Thyroid gland (tissue), 4 donors: ENCODE data around the gene KPNA5. TPM values are rescaled to one million over a fixed set of nuclear protein-coding genes. Genes with fewer than 3 reads are reported as not detected.
"Not testable (repeated sequence)": the region's sequence is repeated elsewhere in the genome, so short reads cannot be mapped to it uniquely, and the experiment has no call there.

Experiments
- DNase-seq, 2 donors: peaks; one replicate each; pipeline ENCODE4 v3.0.0-alpha.2; 2019
- H3K27ac ChIP-seq, 3 donors: fragments of 200-600 bp; sonication (generic); 1 replicate in 2 of 3; 2 replicates in 1 of 3; pipeline ENCODE4 v1.5.1; 2016 to 2019; ENCODE audit warnings: mild to moderate bottlenecking in 1 of 3, moderate library complexity in 1 of 3
- H3K27me3 ChIP-seq: fragments of 200-600 bp; sonication (generic); one replicate; pipeline ENCODE4 v1.5.1; 2019
- H3K36me3 ChIP-seq, 2 donors: fragments of 200-600 bp; sonication (generic); one replicate each; pipeline ENCODE4 v1.5.1; 2016 to 2019
- H3K4me1 ChIP-seq, 2 donors: fragments of 200-600 bp; sonication (generic); one replicate each; pipeline ENCODE4 v1.5.1; 2017 to 2019
- H3K4me3 ChIP-seq, 3 donors: fragments of 200-600 bp; sonication (generic); replicated peaks in 1 of 3; 1 replicate in 2 of 3; 2 replicates in 1 of 3; pipeline ENCODE4 v1.5.1; 2016; ENCODE audit warnings: mild to moderate bottlenecking in 1 of 3
- H3K9me3 ChIP-seq: fragments of 200-600 bp; sonication (generic); one replicate; pipeline ENCODE4 v1.5.1; 2017
- POLR2A ChIP-seq, 2 donors: fragments of 450-650 bp; IDR thresholded peaks; one replicate each; pipeline ENCODE4 v1.6.1; 2017; ENCODE audit warnings: antibody characterized with exemption in 2 of 2, mild to moderate bottlenecking in 2 of 2, moderate library complexity in 1 of 2
- WGBS, 2 donors: methylation state at CpG; one replicate each; pipeline ENCODE4 v1.1.5; 2017; 5-methylcytosine and 5-hydroxymethylcytosine counted together
- intact Hi-C: fragments of 100-400 bp; cut with DNase I; formaldehyde crosslinking; loops from one replicate; pipeline ENCODE4 v1.15.1; 2023
- total RNA-seq, 4 donors: library from RNA; depleted of rRNA; stranded (reverse); fragments of >200 nt; gene quantifications; one replicate each; pipeline ENCODE4 v1.2.3, GENCODE V29; 2016
- TF ChIP-seq, protein P1 (sequence below), 6 experiments: fragments of 200-600 bp in 3 of 6; fragments of 450-650 bp in 3 of 6; sonication (generic) in 3 of 6; IDR thresholded peaks; one replicate each; pipeline ENCODE4 v1.5.1; 2016 to 2019; ENCODE audit warnings: antibody characterized with exemption in 6 of 6, mild to moderate bottlenecking in 2 of 6, inconsistent platforms in 1 of 6, moderate library complexity in 1 of 6

The KPNA5 gene
- total RNA-seq, 4 donors from 2014 or later: 17.7 to 26.1 (median 22.4) TPM

DNA sequence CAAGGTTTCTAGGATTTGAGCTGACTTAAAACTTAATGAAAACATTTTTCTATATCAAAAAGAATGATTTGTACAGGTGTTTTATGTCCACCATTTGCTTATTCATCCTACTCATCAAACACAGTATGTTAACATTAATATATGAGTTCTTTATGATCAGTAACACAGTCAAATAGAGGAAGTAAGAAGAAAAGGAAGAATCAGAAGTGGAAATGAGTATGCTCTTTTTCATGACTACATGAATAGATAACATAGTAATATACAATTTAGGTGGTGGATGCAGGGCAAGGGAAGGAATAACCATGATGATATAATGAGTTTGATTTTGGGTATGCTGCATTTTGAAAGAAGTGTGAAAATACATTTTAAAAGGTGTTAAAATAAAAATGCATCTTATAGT lies 16.5 kb downstream of the KPNA5 start:
- no peaks in the 10 kb centered on the region for H3K9me3 ChIP-seq
- no peak overlapping the region for H3K4me3 ChIP-seq
- TF ChIP-seq POLR2A (IDR thresholded peaks at IDR 0.05): no peak
- DNase-seq: no peak
- H3K4me1 ChIP-seq: peaks cover 0 to 13% of the 10 kb centered on the region in 2 donors
- intact Hi-C loops: no loop called here
- no peaks in the 10 kb centered on the region for H3K36me3 ChIP-seq
- H3K27ac ChIP-seq: no peak overlapping the region
- no peaks in the 10 kb centered on the region for H3K27me3 ChIP-seq

DNA sequence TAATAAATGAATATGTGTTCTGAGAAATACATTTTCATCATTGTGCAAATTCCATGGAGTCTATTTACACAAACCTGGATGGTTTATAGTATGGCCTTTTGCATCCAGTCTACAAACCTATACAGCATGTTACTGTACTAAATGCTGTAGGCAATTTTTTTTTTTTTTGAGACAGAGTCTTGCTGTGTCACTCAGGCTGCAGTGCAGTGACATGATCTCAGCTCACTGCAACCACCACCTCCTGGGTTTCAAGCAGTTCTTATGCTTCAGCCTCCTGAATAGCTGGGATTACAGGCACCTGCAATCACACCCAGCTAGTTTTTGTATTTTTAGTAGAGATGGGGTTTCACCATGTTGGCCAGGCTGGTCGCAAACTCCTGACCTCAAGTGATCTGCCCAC lies 22.9 kb downstream of the KPNA5 start:
- DNase-seq, H3K9me3 ChIP-seq, H3K27me3 ChIP-seq, H3K27ac ChIP-seq, H3K36me3 ChIP-seq, H3K4me3 ChIP-seq, intact Hi-C loops: not testable (repeated sequence)
- 64 to 69% methylated on average over 1 of the region's 1 CpG for WGBS, 2 donors
- H3K4me1 ChIP-seq: peaks cover 0 to 16% of the 10 kb centered on the region in 2 donors

DNA sequence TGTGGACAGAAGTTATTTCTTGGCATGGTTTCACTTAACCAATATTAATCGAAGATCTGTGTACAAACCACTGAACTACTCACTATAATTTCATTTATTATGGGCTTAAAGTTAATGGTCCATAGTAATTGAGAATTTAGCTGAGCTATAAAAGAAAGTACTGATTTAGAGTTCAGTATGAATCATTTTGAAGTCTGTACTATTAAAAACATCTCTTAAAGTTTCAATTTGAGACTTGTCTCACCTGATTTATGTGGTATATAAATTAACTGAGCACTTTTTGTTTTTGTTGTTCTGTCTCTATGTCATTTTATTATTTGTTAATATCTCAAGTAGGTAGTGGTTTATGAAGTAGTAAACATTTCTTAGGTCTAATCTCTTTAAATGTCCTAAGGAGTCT lies 24.9 kb downstream of the KPNA5 start:
- Histone ChIP-seq H3K9me3 (no peaks in the 10 kb centered on the region), H3K4me3 (no peak overlapping the region), H3K27me3 (no peaks in the 10 kb centered on the region), H3K36me3 (peaks cover 0 to 5% of the 10 kb centered on the region in 2 donors), H3K27ac (no peak overlapping the region), H3K4me1 (peaks cover 0 to 16% of the 10 kb centered on the region in 2 donors)
- intact Hi-C loops: no loop called here
- WGBS, 2 donors: 90 to 91% methylated on average over 1 of the region's 1 CpG
- TF ChIP-seq, protein P1, sequence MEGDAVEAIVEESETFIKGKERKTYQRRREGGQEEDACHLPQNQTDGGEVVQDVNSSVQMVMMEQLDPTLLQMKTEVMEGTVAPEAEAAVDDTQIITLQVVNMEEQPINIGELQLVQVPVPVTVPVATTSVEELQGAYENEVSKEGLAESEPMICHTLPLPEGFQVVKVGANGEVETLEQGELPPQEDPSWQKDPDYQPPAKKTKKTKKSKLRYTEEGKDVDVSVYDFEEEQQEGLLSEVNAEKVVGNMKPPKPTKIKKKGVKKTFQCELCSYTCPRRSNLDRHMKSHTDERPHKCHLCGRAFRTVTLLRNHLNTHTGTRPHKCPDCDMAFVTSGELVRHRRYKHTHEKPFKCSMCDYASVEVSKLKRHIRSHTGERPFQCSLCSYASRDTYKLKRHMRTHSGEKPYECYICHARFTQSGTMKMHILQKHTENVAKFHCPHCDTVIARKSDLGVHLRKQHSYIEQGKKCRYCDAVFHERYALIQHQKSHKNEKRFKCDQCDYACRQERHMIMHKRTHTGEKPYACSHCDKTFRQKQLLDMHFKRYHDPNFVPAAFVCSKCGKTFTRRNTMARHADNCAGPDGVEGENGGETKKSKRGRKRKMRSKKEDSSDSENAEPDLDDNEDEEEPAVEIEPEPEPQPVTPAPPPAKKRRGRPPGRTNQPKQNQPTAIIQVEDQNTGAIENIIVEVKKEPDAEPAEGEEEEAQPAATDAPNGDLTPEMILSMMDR (IDR thresholded peaks at IDR 0.05): no peak
- no peak for TF ChIP-seq POLR2A (IDR thresholded peaks at IDR 0.05)
- no peak for DNase-seq

DNA sequence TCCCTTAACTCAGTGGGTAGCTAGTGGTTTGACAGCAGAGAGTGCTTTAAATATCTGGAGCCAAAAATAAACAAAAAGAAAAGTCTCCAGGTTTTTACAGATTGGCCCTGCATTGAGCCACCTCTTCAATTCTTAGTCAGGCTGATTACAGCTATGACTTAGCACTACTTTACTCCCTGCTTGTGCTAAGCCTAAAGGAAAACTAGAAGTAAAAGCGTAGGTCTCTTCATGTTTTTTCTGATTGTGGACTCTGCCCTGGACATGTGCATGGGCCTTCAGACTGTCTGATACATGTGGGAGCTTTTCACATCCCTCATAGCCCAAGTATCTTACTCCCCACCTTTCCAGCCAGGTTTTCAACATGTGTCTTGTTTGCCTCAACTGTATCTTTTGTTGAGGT lies 33.3 kb downstream of the KPNA5 start:
- H3K36me3 ChIP-seq: peaks cover 4 to 31% of the 10 kb centered on the region in 2 donors
- WGBS, 2 donors: 87 to 96% methylated on average over 1 of the region's 1 CpG
- H3K27ac ChIP-seq: no peak overlapping the region
- DNase-seq: no peak
- no peak overlapping the region for H3K4me3 ChIP-seq
- no peaks in the 10 kb centered on the region for H3K27me3 ChIP-seq
- no peaks in the 10 kb centered on the region for H3K9me3 ChIP-seq
- no peak for TF ChIP-seq POLR2A (IDR thresholded peaks at IDR 0.05)
- TF ChIP-seq, protein P1 (IDR thresholded peaks at IDR 0.05): no peak
- no peaks in the 10 kb centered on the region for H3K4me1 ChIP-seq
- intact Hi-C loops: no loop called here

DNA sequence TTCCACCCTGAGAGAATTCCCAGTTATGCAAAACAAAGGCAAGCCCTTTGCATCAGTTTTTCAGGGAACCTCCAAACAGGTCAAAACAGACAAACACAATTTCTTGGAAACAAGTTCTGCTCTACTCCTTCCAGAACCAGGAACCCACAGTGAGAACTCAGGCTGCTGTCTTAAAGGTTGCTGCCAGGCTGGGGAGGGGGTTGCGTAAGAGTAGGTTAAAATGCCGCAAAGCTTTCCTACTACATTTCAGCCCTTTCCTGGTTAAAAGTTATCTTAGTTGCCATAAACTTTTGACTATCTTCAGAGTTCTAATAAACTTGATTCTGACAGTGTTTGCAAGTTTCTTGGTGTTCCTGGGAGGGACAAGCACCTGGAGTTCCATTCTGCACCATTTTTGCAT lies 33.8 kb downstream of the KPNA5 start:
- Histone ChIP-seq H3K4me1 (no peaks in the 10 kb centered on the region), H3K27me3 (no peaks in the 10 kb centered on the region), H3K27ac (no peak overlapping the region), H3K4me3 (no peak overlapping the region), H3K9me3 (no peaks in the 10 kb centered on the region), H3K36me3 (peaks cover 4 to 31% of the 10 kb centered on the region in 2 donors)
- no peak for TF ChIP-seq POLR2A (IDR thresholded peaks at IDR 0.05)
- TF ChIP-seq, protein P1 (IDR thresholded peaks at IDR 0.05): no peak
- WGBS, 2 donors: 98 to 100% methylated on average over 2 of the region's 2 CpGs
- no peak for DNase-seq
- intact Hi-C loops: no loop called here

DNA sequence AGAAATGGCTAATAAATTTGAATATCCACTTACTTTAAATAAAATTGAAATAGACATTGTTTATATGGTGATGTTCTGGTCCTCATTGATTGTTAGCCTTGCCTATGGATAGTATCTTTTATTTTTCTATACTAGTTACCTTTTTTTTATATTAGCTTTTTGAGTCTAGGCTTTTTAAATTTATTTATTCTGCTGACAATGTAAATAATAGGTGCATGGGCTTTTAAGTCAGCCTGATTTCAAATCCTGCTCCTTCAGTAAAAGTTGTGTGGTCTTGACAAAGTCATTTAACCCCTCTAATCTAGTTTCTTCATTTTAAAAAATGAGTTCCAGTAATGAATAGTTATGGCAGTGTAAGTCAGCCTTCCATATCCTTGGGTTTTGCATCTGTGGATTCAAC lies 45.9 kb downstream of the KPNA5 start:
- H3K27me3 ChIP-seq: no peaks in the 10 kb centered on the region
- H3K27ac ChIP-seq: no peak overlapping the region
- no peaks in the 10 kb centered on the region for H3K4me1 ChIP-seq
- intact Hi-C loops: no loop called here
- H3K36me3 ChIP-seq: peaks cover 10% of the 10 kb centered on the region in 2 donors
- no peak for DNase-seq
- TF ChIP-seq, protein P1 (IDR thresholded peaks at IDR 0.05): no peak
- H3K9me3 ChIP-seq: no peaks in the 10 kb centered on the region
- H3K4me3 ChIP-seq: no peak overlapping the region
